ENCODE data around the gene YPEL1.

DNA sequence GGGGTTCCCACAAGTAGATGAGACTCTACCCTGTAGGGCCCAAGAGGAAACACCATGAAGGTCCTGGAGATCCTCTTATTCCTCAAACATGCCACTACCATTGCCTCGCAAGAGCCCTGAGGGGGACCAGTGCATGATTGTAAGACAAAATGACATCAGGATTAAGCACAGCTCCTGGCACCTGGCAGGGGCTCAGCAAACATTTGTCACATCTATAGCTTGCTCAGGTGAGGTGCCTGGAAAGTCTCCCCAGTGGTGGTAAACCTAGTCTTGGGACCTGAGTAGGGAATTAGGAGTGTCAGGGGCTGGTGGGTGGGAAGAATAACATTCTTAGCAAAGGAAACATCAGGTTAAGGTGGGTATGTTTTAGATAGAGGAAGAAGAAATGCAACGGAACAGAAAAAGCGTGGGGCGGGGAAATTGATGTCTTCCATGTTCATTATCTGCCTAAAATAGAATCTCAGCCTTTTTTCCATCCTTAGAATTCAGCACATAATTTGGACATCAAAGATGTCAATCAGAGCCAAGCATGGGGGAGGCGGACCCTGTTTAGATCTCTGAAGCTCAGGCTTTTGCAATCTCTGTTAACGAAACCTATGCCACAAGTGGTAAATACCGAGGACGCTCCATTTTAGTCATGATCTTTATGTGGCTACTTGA is 924 bp downstream of the YPEL1 start:
- TF ChIP-seq CTCF (IDR thresholded peaks at IDR 0.05 in 2 of 3, conservative IDR thresholded peaks at IDR 0.05 in 1 of 3; ENCODE audit: borderline replicate concordance in 1 of 3, insufficient read depth in 1 of 3, low read depth in 2 of 3, low read length in 2 of 3) (no peak), YY1 (IDR thresholded peaks at IDR 0.05; ENCODE audit: extremely low read depth, insufficient replicate concordance, low read depth, low read length) (no peak), EZH2 (IDR thresholded peaks at IDR 0.05) (no peak), REST (IDR thresholded peaks at IDR 0.05; ENCODE audit: low read depth) (no peak), EZH2phosphoT487 (IDR thresholded peaks at IDR 0.05; ENCODE audit: borderline replicate concordance) (no peak), TCF7L2 (IDR thresholded peaks at IDR 0.05; ENCODE audit: borderline replicate concordance, extremely low read depth, insufficient read depth, insufficient read length) (no peak), POLR2A (IDR thresholded peaks at IDR 0.05; ENCODE audit: borderline replicate concordance, extremely low read depth, insufficient read depth, insufficient read length) (no peak), POLR2AphosphoS5 (IDR thresholded peaks at IDR 0.05; ENCODE audit: low read depth, low read length) (no peak)
